ENCODE results near the gene CCNA2. TPM values are rescaled to one million over a fixed set of nuclear protein-coding genes. Genes with fewer than 3 reads are reported as not detected.

The CCNA2 gene
- total RNA-seq, 2 donors from 2014 or later: 0.33 to 0.52 TPM

GRCh38 chr4:121860121-121860520 lies 36.4 kb upstream of the CCNA2 start:
- no peak for ATAC-seq
- no peak for DNase-seq
- TF ChIP-seq POLR2A (IDR thresholded peaks at IDR 0.05) (no peak), CTCF (IDR thresholded peaks at IDR 0.05) (no peak)
- Histone ChIP-seq H3K27ac (no peak overlapping the region), H3K36me3 (replicated peaks in 1 of 2; ENCODE audit: insufficient read depth in 1 of 2, low read depth in 2 of 2) (peaks cover 0 to 6% of the 10 kb centered on the region in 2 donors), H3K4me3 (no peak overlapping the region), H3K4me1 (no peaks in the 10 kb centered on the region), H3K27me3 (peaks cover 0 to 3% of the 10 kb centered on the region in 2 donors), H3K9me3 (no peaks in the 10 kb centered on the region)
- intact Hi-C loops (cut with DNase I): no loop called here

GRCh38 chr4:121851354-121851753 lies 27.7 kb upstream of the CCNA2 start:
- intact Hi-C loops (cut with DNase I): no loop called here
- H3K27me3 ChIP-seq: no peaks in the 10 kb centered on the region
- H3K4me3 ChIP-seq: no peak overlapping the region
- WGBS, 2 donors: 84 to 92% methylated on average over 1 of the region's 1 CpG
- ATAC-seq: no peak
- H3K9me3 ChIP-seq: no peaks in the 10 kb centered on the region
- H3K27ac ChIP-seq: no peak overlapping the region
- H3K4me1 ChIP-seq: no peaks in the 10 kb centered on the region
- DNase-seq: no peak
- peaks cover 0 to 2% of the 10 kb centered on the region in 2 donors for H3K36me3 ChIP-seq (replicated peaks in 1 of 2; ENCODE audit: insufficient read depth in 1 of 2, low read depth in 2 of 2)
- TF ChIP-seq CTCF (IDR thresholded peaks at IDR 0.05) (no peak), POLR2A (IDR thresholded peaks at IDR 0.05) (no peak)

GRCh38 chr4:121846662-121847061 lies 23.0 kb upstream of the CCNA2 start:
- no peak for DNase-seq
- H3K27me3 ChIP-seq: no peaks in the 10 kb centered on the region
- TF ChIP-seq CTCF (IDR thresholded peaks at IDR 0.05) (no peak), POLR2A (IDR thresholded peaks at IDR 0.05) (no peak)
- 74 to 86% methylated on average over 6 of the region's 6 CpGs for WGBS, 2 donors
- intact Hi-C loops (cut with DNase I): no loop called here
- H3K27ac ChIP-seq: no peak overlapping the region
- H3K36me3 ChIP-seq (replicated peaks in 1 of 2; ENCODE audit: insufficient read depth in 1 of 2, low read depth in 2 of 2): peaks cover 0 to 5% of the 10 kb centered on the region in 2 donors
- ATAC-seq: no peak
- H3K4me3 ChIP-seq: no peak overlapping the region
- H3K9me3 ChIP-seq: no peaks in the 10 kb centered on the region
- no peaks in the 10 kb centered on the region for H3K4me1 ChIP-seq

GRCh38 chr4:121842862-121843261 lies 19.2 kb upstream of the CCNA2 start:
- ATAC-seq: no peak
- 91 to 93% methylated on average over 4 of the region's 4 CpGs for WGBS, 2 donors
- TF ChIP-seq CTCF (IDR thresholded peaks at IDR 0.05): no peak
- TF ChIP-seq POLR2A (IDR thresholded peaks at IDR 0.05): no peak
- Histone ChIP-seq H3K27ac (no peak overlapping the region), H3K4me1 (no peaks in the 10 kb centered on the region), H3K9me3 (no peaks in the 10 kb centered on the region), H3K36me3 (replicated peaks in 1 of 2; ENCODE audit: insufficient read depth in 1 of 2, low read depth in 2 of 2) (peaks cover 0 to 3% of the 10 kb centered on the region in 2 donors), H3K27me3 (no peaks in the 10 kb centered on the region), H3K4me3 (no peak overlapping the region)
- no peak for DNase-seq
- intact Hi-C loops (cut with DNase I): no loop called here

GRCh38 chr4:121838136-121838535 lies 14.5 kb upstream of the CCNA2 start:
- no peaks in the 10 kb centered on the region for H3K27me3 ChIP-seq
- ATAC-seq (no peak), DNase-seq (no peak)
- intact Hi-C loops (cut with DNase I): no loop called here
- no peaks in the 10 kb centered on the region for H3K4me1 ChIP-seq
- H3K9me3 ChIP-seq: no peaks in the 10 kb centered on the region
- no peak for TF ChIP-seq CTCF (IDR thresholded peaks at IDR 0.05)
- no peak for TF ChIP-seq POLR2A (IDR thresholded peaks at IDR 0.05)
- no peak overlapping the region for H3K4me3 ChIP-seq
- H3K36me3 ChIP-seq (replicated peaks in 1 of 2; ENCODE audit: insufficient read depth in 1 of 2, low read depth in 2 of 2): no peaks in the 10 kb centered on the region
- H3K27ac ChIP-seq: no peak overlapping the region

Data from body of pancreas (tissue), 4 donors.